WTC11 (cell line): ENCODE results near the gene VEGFD. TPM values are rescaled to one million over a fixed set of nuclear protein-coding genes. Genes with fewer than 3 reads are reported as not detected.

Experiments used
- ATAC-seq: fragments of 200-7000 bp; cut with Tn5 transposase; 2 replicates; pipeline ENCODE4 v1.10.0; 2021; ENCODE audit warnings: mild to moderate bottlenecking, moderate library complexity
- CTCF ChIA-PET: fragments of 300-600 bp; sonication (Branson Sonifier 250); formaldehyde crosslinking; loops from one replicate; lab custom pipeline; 2021; ENCODE audit warnings: antibody characterized with exemption; lab: Charles Lee
- POLR2A ChIA-PET: fragments of 350-600 bp; sonication (Branson Sonifier 250); formaldehyde crosslinking; loops from one replicate; lab custom pipeline; 2021; ENCODE audit warnings: antibody characterized with exemption; lab: Charles Lee
- DNase-seq: peaks from one replicate; pipeline ENCODE4 v3.0.0; 2021; ENCODE audit warnings: low spot score
- H3K27ac Mint-ChIP-seq: 2 replicates; pipeline ENCODE4 v1.8.0; 2021; ENCODE audit warnings: mixed read lengths
- H3K27me3 Mint-ChIP-seq: 2 replicates; pipeline ENCODE4 v1.8.0; 2021; ENCODE audit warnings: low read depth, mild to moderate bottlenecking, moderate library complexity, mixed read lengths
- H3K36me3 Mint-ChIP-seq: 2 replicates; pipeline ENCODE4 v1.8.0; 2021; ENCODE audit warnings: mixed read lengths
- H3K4me1 Mint-ChIP-seq: 2 replicates; pipeline ENCODE4 v1.8.0; 2022; ENCODE audit warnings: mixed read lengths
- H3K4me3 Mint-ChIP-seq: 2 replicates; pipeline ENCODE4 v1.8.0; 2021; ENCODE audit warnings: mild to moderate bottlenecking, moderate library complexity, mixed read lengths
- H3K9me3 Mint-ChIP-seq: 2 replicates; pipeline ENCODE4 v1.8.0; 2021; ENCODE audit warnings: mixed read lengths
- CREM ChIP-seq: sonication (generic); formaldehyde crosslinking; IDR thresholded peaks from 2 replicates; pipeline ENCODE4 v1.8.1; 2022; ENCODE audit warnings: mild to moderate bottlenecking, missing genetic modification reagents, moderate library complexity
- EMX1 ChIP-seq: fragments of 250-450 bp; sonication (Bioruptor Pico); IDR thresholded peaks from 2 replicates; pipeline ENCODE4 v1.8.0; 2021; ENCODE audit warnings: mild to moderate bottlenecking
- GTF2I ChIP-seq: fragments of 250-450 bp; sonication (Bioruptor Pico); conservative IDR thresholded peaks from 2 replicates; pipeline ENCODE4 v1.4.0; 2021; ENCODE audit warnings: mild to moderate bottlenecking
- MYBL2 ChIP-seq: sonication (generic); formaldehyde crosslinking; IDR thresholded peaks from 2 replicates; pipeline ENCODE4 v1.8.1; 2023; ENCODE audit warnings: mild to moderate bottlenecking, moderate library complexity, missing genetic modification reagents
- NR3C1 ChIP-seq: sonication (generic); formaldehyde crosslinking; conservative IDR thresholded peaks from 2 replicates; pipeline ENCODE4 v1.8.1; 2023; ENCODE audit warnings: low read depth, mild to moderate bottlenecking, missing genetic modification reagents
- SP1 ChIP-seq: sonication (generic); formaldehyde crosslinking; conservative IDR thresholded peaks from 2 replicates; pipeline ENCODE4 v1.8.1; 2022; ENCODE audit warnings: missing genetic modification reagents
- TEAD1 ChIP-seq: sonication (generic); formaldehyde crosslinking; IDR thresholded peaks from 2 replicates; pipeline ENCODE4 v1.8.0; 2022; ENCODE audit warnings: mild to moderate bottlenecking, missing genetic modification reagents
- TEAD4 ChIP-seq: sonication (generic); formaldehyde crosslinking; IDR thresholded peaks from 2 replicates; pipeline ENCODE4 v1.8.0; 2022; ENCODE audit warnings: mild to moderate bottlenecking, missing genetic modification reagents
- ZBTB21 ChIP-seq: sonication (generic); formaldehyde crosslinking; IDR thresholded peaks from 2 replicates; pipeline ENCODE4 v1.8.1; 2023; ENCODE audit warnings: mild to moderate bottlenecking, missing genetic modification reagents, borderline replicate concordance
- total RNA-seq: library from RNA; stranded (reverse); gene quantifications from 3 replicates; pipeline ENCODE4 v1.2.3, GENCODE V29; 2021
- TF ChIP-seq, protein P1 (sequence below): fragments of 250-450 bp; sonication (Bioruptor Pico); conservative IDR thresholded peaks from 2 replicates; pipeline ENCODE4 v1.9.0; 2021; ENCODE audit warnings: mild to moderate bottlenecking
- TF ChIP-seq, protein P2 (sequence below): sonication (generic); formaldehyde crosslinking; IDR thresholded peaks from 2 replicates; pipeline ENCODE4 v1.8.0; 2023; ENCODE audit warnings: missing genetic modification reagents, mild to moderate bottlenecking, borderline replicate concordance
- TF ChIP-seq, protein P3 (sequence below): sonication (generic); formaldehyde crosslinking; IDR thresholded peaks from 2 replicates; pipeline ENCODE4 v1.8.1; 2022; ENCODE audit warnings: mild to moderate bottlenecking, missing genetic modification reagents, moderate library complexity, borderline replicate concordance
- TF ChIP-seq, protein P4 (sequence below): sonication (generic); formaldehyde crosslinking; conservative IDR thresholded peaks from 2 replicates; pipeline ENCODE4 v1.8.1; 2022; ENCODE audit warnings: mild to moderate bottlenecking, missing genetic modification reagents
- TF ChIP-seq, protein P5 (sequence below): sonication (generic); formaldehyde crosslinking; IDR thresholded peaks from 2 replicates; pipeline ENCODE4 v1.8.0; 2022; ENCODE audit warnings: mild to moderate bottlenecking, missing genetic modification reagents
- TF ChIP-seq, protein P6 (sequence below): sonication (generic); formaldehyde crosslinking; IDR thresholded peaks from 2 replicates; pipeline ENCODE4 v1.8.1; 2023; ENCODE audit warnings: mild to moderate bottlenecking, missing genetic modification reagents, moderate library complexity

VEGFD gene
- total RNA-seq, 1 experiment from 2014 or later, result not detected

DNA sequence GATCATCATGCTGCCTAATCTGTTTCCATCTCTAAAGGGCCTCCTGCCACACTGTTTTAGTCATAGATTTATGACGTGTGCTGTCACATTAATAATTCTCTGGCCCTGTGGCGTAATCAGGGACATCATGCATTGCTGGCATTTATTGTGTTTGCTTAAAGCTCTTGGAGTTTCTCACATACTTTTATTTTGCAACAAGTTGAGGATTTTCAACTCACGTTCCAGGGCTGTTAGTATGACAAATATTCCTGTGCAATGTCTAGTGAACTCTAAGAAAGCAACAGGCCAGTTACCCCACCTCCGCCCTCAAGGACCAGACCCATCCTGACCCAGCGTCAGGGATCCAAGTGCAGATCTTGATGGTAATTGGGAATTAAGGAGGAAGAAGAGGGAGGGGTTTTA lies 41.1 kb downstream of the VEGFD start (continued):
- TF ChIP-seq GTF2I (CRISPR knock-in tag), result no peak
- TF ChIP-seq ZBTB21 (CRISPR knock-in tag), result no peak
- TF ChIP-seq SP1 (CRISPR knock-in tag), result no peak

DNA sequence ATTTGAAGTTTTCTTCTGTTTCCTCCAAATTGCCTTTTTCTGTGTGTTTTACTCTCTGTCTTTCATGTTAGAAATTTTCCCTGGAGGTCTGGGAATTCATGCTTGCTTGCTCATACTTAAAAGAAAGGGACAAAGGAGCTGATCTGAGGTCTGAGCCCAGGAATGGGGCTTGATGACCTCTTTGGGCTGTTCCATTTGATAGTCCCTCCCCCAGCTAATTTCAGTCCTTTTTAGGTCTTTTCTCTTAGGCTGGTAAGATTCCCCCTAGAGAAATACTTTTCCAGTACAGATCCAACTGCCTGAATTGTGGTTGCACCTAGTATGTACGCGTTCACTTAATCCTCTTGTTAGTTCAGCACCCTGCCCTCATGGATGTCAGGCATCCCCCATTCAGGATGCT lies 43.3 kb downstream of the VEGFD start:
- ATAC-seq (no peak), DNase-seq (no peak)
- no peak overlapping the region for H3K4me3 Mint-ChIP-seq

DNA sequence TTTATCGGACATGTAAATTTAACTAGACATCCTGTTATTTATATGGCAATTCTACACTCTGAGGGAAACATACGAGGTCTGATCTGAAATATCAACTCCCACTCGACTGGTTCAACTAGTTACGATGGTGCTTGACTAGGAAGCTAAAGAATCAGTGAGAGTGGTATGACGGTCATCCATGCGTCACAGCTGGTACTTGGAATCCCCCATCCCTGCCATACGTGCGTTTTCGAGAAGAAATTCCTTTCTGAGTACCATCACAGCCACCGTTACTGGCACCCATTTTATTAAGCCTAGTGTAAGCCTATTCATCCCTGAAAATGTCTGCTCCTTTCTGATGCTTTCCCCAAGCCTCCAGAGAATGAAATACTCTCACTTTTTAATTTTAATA lies 48.2 kb downstream of the VEGFD start:
- POLR2A ChIA-PET, result no interaction called here
- DNase-seq, result peak; percentile 11
- H3K36me3 Mint-ChIP-seq, result peaks cover 3% of the 10 kb centered on the region; the same call in 1 of the 2 replicates
- H3K9me3 Mint-ChIP-seq, result no peaks in the 10 kb centered on the region
- H3K4me3 Mint-ChIP-seq, result peak overlapping the region; percentile 91
- ATAC-seq, result no peak
- CTCF ChIA-PET, result no interaction called here
- H3K27ac Mint-ChIP-seq, result peak overlapping the region; percentile 87
- peaks cover 13% of the 10 kb centered on the region; the same call in 1 of the 2 replicates for H3K4me1 Mint-ChIP-seq
- TF ChIP-seq NR3C1 (CRISPR knock-in tag), result no peak
- TF ChIP-seq, protein P1, sequence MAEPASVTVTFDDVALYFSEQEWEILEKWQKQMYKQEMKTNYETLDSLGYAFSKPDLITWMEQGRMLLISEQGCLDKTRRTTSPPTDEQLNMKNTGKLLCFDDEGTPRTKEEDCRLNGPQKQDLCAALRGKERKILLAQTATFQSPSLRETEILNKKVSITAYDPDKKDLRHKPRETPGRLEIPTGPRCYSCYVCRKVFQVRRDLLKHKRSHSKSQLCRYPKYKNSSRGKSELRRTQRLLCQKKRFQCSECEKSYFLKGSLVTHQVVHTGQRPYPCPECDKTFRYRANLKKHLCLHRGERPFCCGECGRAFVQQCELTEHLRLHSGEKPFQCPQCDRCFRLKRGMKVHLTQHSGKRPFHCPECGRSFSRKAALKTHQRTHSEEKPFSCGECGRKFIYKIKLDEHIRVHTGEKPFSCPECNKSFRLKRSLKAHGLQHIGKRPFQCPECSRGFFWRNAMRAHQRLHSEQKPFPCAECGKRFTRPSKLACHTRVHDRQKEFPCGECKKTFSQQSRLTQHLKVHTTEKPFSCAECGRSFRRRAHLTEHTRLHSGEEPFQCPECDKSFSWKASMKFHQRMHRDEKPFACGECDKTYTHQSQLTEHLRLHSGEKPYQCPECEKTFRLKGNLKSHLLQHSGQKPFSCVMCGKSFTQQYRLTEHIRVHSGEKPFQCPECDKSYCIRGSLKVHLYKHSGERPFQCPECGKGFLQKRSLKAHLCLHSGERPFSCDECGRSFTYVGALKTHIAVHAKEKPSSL (CRISPR knock-in tag), result no peak
- TF ChIP-seq, protein P2, sequence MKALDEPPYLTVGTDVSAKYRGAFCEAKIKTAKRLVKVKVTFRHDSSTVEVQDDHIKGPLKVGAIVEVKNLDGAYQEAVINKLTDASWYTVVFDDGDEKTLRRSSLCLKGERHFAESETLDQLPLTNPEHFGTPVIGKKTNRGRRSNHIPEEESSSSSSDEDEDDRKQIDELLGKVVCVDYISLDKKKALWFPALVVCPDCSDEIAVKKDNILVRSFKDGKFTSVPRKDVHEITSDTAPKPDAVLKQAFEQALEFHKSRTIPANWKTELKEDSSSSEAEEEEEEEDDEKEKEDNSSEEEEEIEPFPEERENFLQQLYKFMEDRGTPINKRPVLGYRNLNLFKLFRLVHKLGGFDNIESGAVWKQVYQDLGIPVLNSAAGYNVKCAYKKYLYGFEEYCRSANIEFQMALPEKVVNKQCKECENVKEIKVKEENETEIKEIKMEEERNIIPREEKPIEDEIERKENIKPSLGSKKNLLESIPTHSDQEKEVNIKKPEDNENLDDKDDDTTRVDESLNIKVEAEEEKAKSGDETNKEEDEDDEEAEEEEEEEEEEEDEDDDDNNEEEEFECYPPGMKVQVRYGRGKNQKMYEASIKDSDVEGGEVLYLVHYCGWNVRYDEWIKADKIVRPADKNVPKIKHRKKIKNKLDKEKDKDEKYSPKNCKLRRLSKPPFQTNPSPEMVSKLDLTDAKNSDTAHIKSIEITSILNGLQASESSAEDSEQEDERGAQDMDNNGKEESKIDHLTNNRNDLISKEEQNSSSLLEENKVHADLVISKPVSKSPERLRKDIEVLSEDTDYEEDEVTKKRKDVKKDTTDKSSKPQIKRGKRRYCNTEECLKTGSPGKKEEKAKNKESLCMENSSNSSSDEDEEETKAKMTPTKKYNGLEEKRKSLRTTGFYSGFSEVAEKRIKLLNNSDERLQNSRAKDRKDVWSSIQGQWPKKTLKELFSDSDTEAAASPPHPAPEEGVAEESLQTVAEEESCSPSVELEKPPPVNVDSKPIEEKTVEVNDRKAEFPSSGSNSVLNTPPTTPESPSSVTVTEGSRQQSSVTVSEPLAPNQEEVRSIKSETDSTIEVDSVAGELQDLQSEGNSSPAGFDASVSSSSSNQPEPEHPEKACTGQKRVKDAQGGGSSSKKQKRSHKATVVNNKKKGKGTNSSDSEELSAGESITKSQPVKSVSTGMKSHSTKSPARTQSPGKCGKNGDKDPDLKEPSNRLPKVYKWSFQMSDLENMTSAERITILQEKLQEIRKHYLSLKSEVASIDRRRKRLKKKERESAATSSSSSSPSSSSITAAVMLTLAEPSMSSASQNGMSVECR (CRISPR knock-in tag), result no peak
- peaks cover 10% of the 10 kb centered on the region for H3K27me3 Mint-ChIP-seq

More for the DNA sequence above, 43.3 kb downstream of the VEGFD start:
- TF ChIP-seq, protein P3, sequence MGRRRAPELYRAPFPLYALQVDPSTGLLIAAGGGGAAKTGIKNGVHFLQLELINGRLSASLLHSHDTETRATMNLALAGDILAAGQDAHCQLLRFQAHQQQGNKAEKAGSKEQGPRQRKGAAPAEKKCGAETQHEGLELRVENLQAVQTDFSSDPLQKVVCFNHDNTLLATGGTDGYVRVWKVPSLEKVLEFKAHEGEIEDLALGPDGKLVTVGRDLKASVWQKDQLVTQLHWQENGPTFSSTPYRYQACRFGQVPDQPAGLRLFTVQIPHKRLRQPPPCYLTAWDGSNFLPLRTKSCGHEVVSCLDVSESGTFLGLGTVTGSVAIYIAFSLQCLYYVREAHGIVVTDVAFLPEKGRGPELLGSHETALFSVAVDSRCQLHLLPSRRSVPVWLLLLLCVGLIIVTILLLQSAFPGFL, result no peak
- TF ChIP-seq, protein P4, sequence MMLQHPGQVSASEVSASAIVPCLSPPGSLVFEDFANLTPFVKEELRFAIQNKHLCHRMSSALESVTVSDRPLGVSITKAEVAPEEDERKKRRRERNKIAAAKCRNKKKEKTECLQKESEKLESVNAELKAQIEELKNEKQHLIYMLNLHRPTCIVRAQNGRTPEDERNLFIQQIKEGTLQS, result no peak
- TF ChIP-seq MYBL2 (CRISPR knock-in tag) (no peak), TEAD1 (CRISPR knock-in tag) (no peak)
- TF ChIP-seq, all 79 proteins: peak for 0
- peaks cover 12% of the 10 kb centered on the region for H3K4me1 Mint-ChIP-seq
- ChIA-PET POLR2A (no interaction called here), CTCF (no interaction called here)
- no peak overlapping the region for H3K27ac Mint-ChIP-seq
- no peaks in the 10 kb centered on the region for H3K9me3 Mint-ChIP-seq
- H3K27me3 Mint-ChIP-seq, result peaks cover 40% of the 10 kb centered on the region
- H3K36me3 Mint-ChIP-seq, result no peaks in the 10 kb centered on the region

DNA sequence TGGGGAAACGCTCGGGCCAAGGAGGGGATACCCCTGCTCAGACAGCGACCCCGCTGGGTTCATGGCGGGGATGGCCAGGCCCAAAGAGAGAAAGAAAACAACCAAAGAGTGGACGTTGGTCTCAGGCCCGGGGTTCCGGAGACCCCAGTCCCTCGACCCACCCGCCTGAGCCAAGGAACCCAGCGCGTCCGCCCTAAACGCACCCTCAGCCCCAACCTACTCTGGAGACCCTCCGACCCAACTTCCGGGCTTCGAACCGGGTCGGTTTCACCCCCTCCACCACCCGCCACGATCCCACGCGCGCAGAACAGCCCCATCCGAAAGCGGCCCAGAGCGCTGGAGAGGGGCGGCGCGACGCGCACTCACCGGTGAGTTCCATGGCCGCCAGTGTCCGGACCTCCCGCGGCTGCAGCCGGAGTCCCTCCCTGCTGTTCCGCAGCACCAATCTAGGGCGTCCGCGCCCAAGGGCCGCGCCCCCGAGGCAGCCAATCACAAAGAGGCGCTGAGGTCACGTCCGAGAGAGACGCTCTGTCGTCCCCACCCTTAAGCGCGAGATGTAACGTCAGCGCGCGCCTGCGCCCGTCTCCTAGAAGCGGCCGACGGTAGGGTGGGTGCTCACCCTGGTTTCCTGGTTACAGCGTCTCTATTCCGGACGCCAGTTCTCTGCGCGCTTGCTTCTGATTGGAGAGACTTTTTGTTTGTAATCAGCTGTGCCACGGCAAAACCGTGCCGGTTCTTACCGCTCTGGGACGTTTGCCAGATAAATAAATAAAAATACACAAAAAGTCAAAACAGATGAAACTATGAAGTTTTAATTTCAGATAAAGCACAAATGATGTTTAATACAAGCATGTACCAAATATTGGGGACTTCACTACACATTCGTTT lies 48.8 kb downstream of the VEGFD start, which contains the start of gene PIGA:
PIGA (minus strand) TSS at position 389 of the 888 bp plus-strand sequence. CDS start 3,593 bp downstream, outside the sequence.
- ATAC-seq (peak; percentile 99), DNase-seq (peak; percentile 88)
- no peaks in the 10 kb centered on the region for H3K9me3 Mint-ChIP-seq
- POLR2A ChIA-PET, result no interaction called here
- CTCF ChIA-PET, result no interaction called here
- peak within 1 kb of the TSS; percentile 93 for H3K27ac Mint-ChIP-seq
- H3K27me3 Mint-ChIP-seq, result peaks cover 8% of the 10 kb centered on the region; the same call in 1 of the 2 replicates
- peaks cover 3% of the 10 kb centered on the region; the same call in 1 of the 2 replicates for H3K36me3 Mint-ChIP-seq
- H3K4me1 Mint-ChIP-seq, result peaks cover 9% of the 10 kb centered on the region; the same call in 1 of the 2 replicates
- H3K4me3 Mint-ChIP-seq, result peak within 1 kb of the TSS; percentile 91
- no peak for TF ChIP-seq EMX1 (CRISPR knock-in tag)
- TF ChIP-seq SP1 (CRISPR knock-in tag), result no peak
- TF ChIP-seq, protein P5, sequence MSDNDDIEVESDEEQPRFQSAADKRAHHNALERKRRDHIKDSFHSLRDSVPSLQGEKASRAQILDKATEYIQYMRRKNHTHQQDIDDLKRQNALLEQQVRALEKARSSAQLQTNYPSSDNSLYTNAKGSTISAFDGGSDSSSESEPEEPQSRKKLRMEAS (CRISPR knock-in tag), result 0 out of 2 replicates have a peak, but pooled peaks have one; percentile 22
- peak; percentile 65; the same call in 1 of the 2 replicates for TF ChIP-seq CREM (CRISPR knock-in tag)
- 0 out of 2 replicates have a peak, but pooled peaks have one; percentile 22 for TF ChIP-seq TEAD1 (CRISPR knock-in tag)
- TF ChIP-seq, protein P6, sequence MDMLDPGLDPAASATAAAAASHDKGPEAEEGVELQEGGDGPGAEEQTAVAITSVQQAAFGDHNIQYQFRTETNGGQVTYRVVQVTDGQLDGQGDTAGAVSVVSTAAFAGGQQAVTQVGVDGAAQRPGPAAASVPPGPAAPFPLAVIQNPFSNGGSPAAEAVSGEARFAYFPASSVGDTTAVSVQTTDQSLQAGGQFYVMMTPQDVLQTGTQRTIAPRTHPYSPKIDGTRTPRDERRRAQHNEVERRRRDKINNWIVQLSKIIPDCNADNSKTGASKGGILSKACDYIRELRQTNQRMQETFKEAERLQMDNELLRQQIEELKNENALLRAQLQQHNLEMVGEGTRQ, result peak; percentile 52
- no peak for TF ChIP-seq TEAD4 (CRISPR knock-in tag)
